H1 (cell line): ENCODE results near the gene RPRD1A. TPM values are rescaled to one million over a fixed set of nuclear protein-coding genes. Genes with fewer than 3 reads are reported as not detected.

Source experiments
- CTCF ChIA-PET: fragments of 300-600 bp; sonication (Branson Sonifier 250); formaldehyde crosslinking; loops from one replicate; lab custom pipeline; 2021; ENCODE audit not compliant: partially characterized antibody; lab: Charles Lee
- POLR2A ChIA-PET: fragments of 300-600 bp; sonication (Branson Sonifier 250); formaldehyde crosslinking; loops from one replicate; lab custom pipeline; 2021; ENCODE audit warnings: inconsistent platforms; ENCODE audit not compliant: partially characterized antibody; lab: Charles Lee
- DNase-seq, 2 experiments: peaks; one replicate each; pipeline versions ENCODE4 v3.0.0 to v3.0.0-alpha.2; 2010 to 2022; ENCODE audit warnings: low spot score in 2 of 2, low read depth in 1 of 2, mixed read lengths in 1 of 2
- FAIRE-seq: peaks from 2 replicates; lab custom pipeline; 2011; peaks lifted over from hg19 to GRCh38; lab: Jason Lieb, UNC
- H2AFZ ChIP-seq: 2 replicates; pipeline ENCODE4 v1.8.1; 2012; ENCODE audit warnings: low read length, inconsistent platforms
- H2AK5ac ChIP-seq: 2 replicates; pipeline ENCODE4 v1.6.1; 2013; ENCODE audit warnings: low read depth, low read length
- H2BK120ac ChIP-seq: replicated peaks from 2 replicates; pipeline ENCODE3; 2013; ENCODE audit warnings: low read depth, low read length, inconsistent platforms
- H2BK12ac ChIP-seq: 2 replicates; pipeline ENCODE4 v1.6.1; 2013; ENCODE audit warnings: low read depth, low read length
- H2BK15ac ChIP-seq: 2 replicates; pipeline ENCODE4 v1.6.1; 2013; ENCODE audit warnings: low read length
- H2BK20ac ChIP-seq: 2 replicates; pipeline ENCODE4 v1.6.1; 2013; ENCODE audit warnings: low read length
- H2BK5ac ChIP-seq: 2 replicates; pipeline ENCODE4 v1.6.1; 2013; ENCODE audit warnings: low read depth, low read length
- H3K14ac ChIP-seq: 2 replicates; pipeline ENCODE4 v1.6.1; 2013; ENCODE audit warnings: inconsistent platforms; ENCODE audit not compliant: insufficient read length
- H3K18ac ChIP-seq: 2 replicates; pipeline ENCODE4 v1.6.1; 2013; ENCODE audit warnings: low read length; ENCODE audit errors: extremely low read depth
- H3K23ac ChIP-seq: 2 replicates; pipeline ENCODE4 v1.6.1; 2013; ENCODE audit warnings: inconsistent platforms; ENCODE audit not compliant: insufficient read length
- H3K23me2 ChIP-seq: 2 replicates; pipeline ENCODE4 v1.6.1; 2013; ENCODE audit warnings: low read depth, low read length
- H3K27ac ChIP-seq: 2 replicates; pipeline ENCODE4 v1.6.1; 2011; ENCODE audit warnings: low read depth, low read length, inconsistent platforms
- H3K27me3 ChIP-seq, 4 experiments: replicated peaks in 1 of 4; 1 replicate in 1 of 4; 2 replicates in 3 of 4; pipeline versions ENCODE4 v1.6.1 to v1.8.1; 2011 to 2013; ENCODE audit warnings: low read length in 3 of 4, mild to moderate bottlenecking in 3 of 4, inconsistent platforms in 2 of 4, mixed read lengths in 2 of 4, moderate library complexity in 1 of 4; ENCODE audit not compliant: control insufficient read depth in 3 of 4, insufficient read depth in 3 of 4; ENCODE audit errors: extremely low read depth in 1 of 4
- H3K36me3 ChIP-seq, 4 experiments: 2 replicates each; pipeline versions ENCODE4 v1.6.1 to v1.8.1; 2011 to 2013; ENCODE audit warnings: mild to moderate bottlenecking in 4 of 4, low read length in 3 of 4, moderate library complexity in 2 of 4, control low read depth in 1 of 4, inconsistent platforms in 1 of 4; ENCODE audit not compliant: insufficient read depth in 4 of 4, control insufficient read depth in 2 of 4
- H3K4ac ChIP-seq: replicated peaks from 2 replicates; pipeline ENCODE3; 2013; ENCODE audit warnings: low read length, low read depth, mixed read lengths, inconsistent platforms; ENCODE audit not compliant: insufficient read length
- H3K4me1 ChIP-seq, 4 experiments: replicated peaks in 1 of 4; 1 replicate in 1 of 4; 2 replicates in 3 of 4; pipeline versions ENCODE4 v1.6.1 to v1.8.1; 2011 to 2013; ENCODE audit warnings: low read length in 3 of 4, inconsistent platforms in 2 of 4, mixed read lengths in 1 of 4; ENCODE audit not compliant: insufficient read depth in 4 of 4, control insufficient read depth in 3 of 4
- H3K4me2 ChIP-seq, 2 experiments: 2 replicates each; pipeline versions ENCODE4 v1.6.1 to v1.8.1; 2011 to 2013; ENCODE audit warnings: low read depth in 2 of 2, low read length in 2 of 2, control low read depth in 1 of 2, inconsistent platforms in 1 of 2, mild to moderate bottlenecking in 1 of 2; ENCODE audit not compliant: insufficient read depth in 1 of 2
- H3K4me3 ChIP-seq, 4 experiments: fragments of 200-600, 300-600 bp in 1 of 4; sonication (generic), shearing (Covaris generic), sonication (Bioruptor Twin) in 1 of 4; 2 replicates each; pipeline versions ENCODE4 v1.5.1 to v1.8.1; 2011 to 2016; ENCODE audit warnings: low read length in 4 of 4, low read depth in 3 of 4, control low read depth in 2 of 4, inconsistent platforms in 2 of 4, mild to moderate bottlenecking in 2 of 4, mixed read lengths in 1 of 4, moderate library complexity in 1 of 4; ENCODE audit not compliant: insufficient read depth in 2 of 4; ENCODE audit errors: extremely low read depth in 1 of 4
- H3K56ac ChIP-seq: replicated peaks from 2 replicates; pipeline ENCODE3; 2013; ENCODE audit warnings: low read depth, mild to moderate bottlenecking, mixed read lengths, low read length, inconsistent platforms; ENCODE audit not compliant: insufficient read length
- H3K79me1 ChIP-seq: 2 replicates; pipeline ENCODE4 v1.6.1; 2013; ENCODE audit warnings: low read depth, low read length, control low read depth
- H3K79me2 ChIP-seq, 2 experiments: 2 replicates each; pipeline versions ENCODE4 v1.6.1 to v1.8.1; 2012 to 2013; ENCODE audit warnings: low read length in 2 of 2, mild to moderate bottlenecking in 2 of 2, inconsistent platforms in 1 of 2; ENCODE audit not compliant: insufficient read depth in 2 of 2, control insufficient read depth in 1 of 2
- H3K9ac ChIP-seq, 4 experiments: replicated peaks in 1 of 4; 1 replicate in 1 of 4; 2 replicates in 3 of 4; pipeline versions ENCODE4 v1.6.1 to v1.8.1; 2011 to 2013; ENCODE audit warnings: low read depth in 3 of 4, low read length in 3 of 4, control low read depth in 2 of 4, mild to moderate bottlenecking in 2 of 4, moderate library complexity in 2 of 4, inconsistent platforms in 1 of 4; ENCODE audit errors: extremely low read depth in 1 of 4
- H3K9me3 ChIP-seq, 2 experiments: 2 replicates each; pipeline versions ENCODE4 v1.6.1 to v1.8.1; 2012 to 2013; ENCODE audit warnings: mild to moderate bottlenecking in 2 of 2, moderate library complexity in 2 of 2, control low read depth in 1 of 2, inconsistent platforms in 1 of 2, low read depth in 1 of 2, low read length in 1 of 2, mixed read lengths in 1 of 2; ENCODE audit not compliant: insufficient read depth in 2 of 2
- H4K20me1 ChIP-seq, 2 experiments: replicated peaks in 1 of 2; 2 replicates each; pipeline versions ENCODE3 to v1.8.1; 2011 to 2013; ENCODE audit warnings: inconsistent platforms in 2 of 2, low read length in 2 of 2, mild to moderate bottlenecking in 1 of 2; ENCODE audit not compliant: insufficient read depth in 2 of 2, control insufficient read depth in 1 of 2
- H4K5ac ChIP-seq: 2 replicates; pipeline ENCODE4 v1.6.1; 2013; ENCODE audit warnings: low read length, low read depth, mixed read lengths, inconsistent platforms; ENCODE audit not compliant: insufficient read length
- H4K8ac ChIP-seq: 2 replicates; pipeline ENCODE4 v1.8.0; 2013; ENCODE audit warnings: mild to moderate bottlenecking, moderate library complexity, low read length, inconsistent platforms; ENCODE audit not compliant: insufficient read depth; ENCODE audit errors: extremely low read depth
- H4K91ac ChIP-seq: replicated peaks from 2 replicates; pipeline ENCODE3; 2013; ENCODE audit warnings: low read length, mixed read lengths, inconsistent platforms; ENCODE audit not compliant: insufficient read length
- ATF2 ChIP-seq: IDR thresholded peaks from 2 replicates; pipeline ENCODE4 v1.6.1; 2012; ENCODE audit warnings: low read length, inconsistent platforms
- BACH1 ChIP-seq: IDR thresholded peaks from 2 replicates; pipeline ENCODE4 v1.6.1; 2012; ENCODE audit warnings: low read length, improper control_type of control experiment
- GABPA ChIP-seq: IDR thresholded peaks from 2 replicates; pipeline ENCODE4 v1.6.1; 2011; ENCODE audit warnings: mild to moderate bottlenecking, low read length, moderate library complexity, borderline replicate concordance; ENCODE audit not compliant: insufficient read depth
- JUN ChIP-seq: IDR thresholded peaks from 2 replicates; pipeline ENCODE4 v1.6.1; 2011; ENCODE audit warnings: low read depth, mild to moderate bottlenecking, improper control_type of control experiment, low read length
- MAFK ChIP-seq: IDR thresholded peaks from 2 replicates; pipeline ENCODE4 v1.6.1; 2012; ENCODE audit warnings: low read depth, mild to moderate bottlenecking, improper control_type of control experiment, low read length
- NANOG ChIP-seq: IDR thresholded peaks from 2 replicates; pipeline ENCODE4 v1.6.1; 2011; ENCODE audit warnings: low read length, low read depth, mild to moderate bottlenecking, inconsistent platforms; ENCODE audit not compliant: insufficient read depth, poor library complexity, severe bottlenecking
- PHF8 ChIP-seq: fragments of 200-600 bp; sonication (generic); conservative IDR thresholded peaks from 2 replicates; pipeline ENCODE4 v1.7.1; 2012; ENCODE audit warnings: low read depth, mild to moderate bottlenecking, inconsistent platforms, low read length, moderate library complexity
- RAD21 ChIP-seq, 2 experiments: IDR thresholded peaks in 1 of 2; conservative IDR thresholded peaks in 1 of 2; 2 replicates each; pipeline ENCODE4 v1.6.1; 2011; ENCODE audit warnings: low read depth in 2 of 2, low read length in 2 of 2, improper control_type of control experiment in 1 of 2, inconsistent platforms in 1 of 2, mild to moderate bottlenecking in 1 of 2, moderate library complexity in 1 of 2
- RBBP5 ChIP-seq: IDR thresholded peaks from 2 replicates; pipeline ENCODE4 v1.7.1; 2012; ENCODE audit warnings: low read depth, mild to moderate bottlenecking, inconsistent platforms, low read length, moderate library complexity, borderline replicate concordance
- RFX5 ChIP-seq: IDR thresholded peaks from 2 replicates; pipeline ENCODE4 v1.6.1; 2011; ENCODE audit warnings: low read depth, low read length, improper control_type of control experiment, borderline replicate concordance
- TAF1 ChIP-seq: IDR thresholded peaks from 2 replicates; pipeline ENCODE4 v1.6.1; 2011; ENCODE audit warnings: mild to moderate bottlenecking, low read depth, low read length
- TAF7 ChIP-seq: optimal IDR thresholded peaks from 2 replicates; pipeline ENCODE3; 2011; ENCODE audit warnings: low read depth, mild to moderate bottlenecking, inconsistent platforms, low read length, moderate library complexity, borderline replicate concordance
- WGBS, 2 experiments: shearing (Covaris generic) in 1 of 2; methylation state at CpG; one replicate each; pipeline versions ENCODE4 v1.1.6 to v1.1.7; 2013 to 2015; ENCODE audit warnings: low lambda C conversion rate in 2 of 2, mixed read lengths in 2 of 2, inconsistent platforms in 1 of 2, low coverage in 1 of 2, missing lambda C conversion rate in 1 of 2; ENCODE audit not compliant: insufficient replicate concordance in 2 of 2, insufficient coverage in 1 of 2, insufficient read length in 1 of 2; ENCODE audit errors: extremely low coverage in 1 of 2, missing lambda C conversion rate in 1 of 2; 5-methylcytosine and 5-hydroxymethylcytosine counted together
- polyA plus RNA-seq, 7 experiments: library from polyadenylated mRNA; depleted of rRNA in 3 of 7; stranded (reverse) in 5 of 7; unstranded in 2 of 7; fragments of >200 nt in 5 of 7; fragments of 200-250 nt in 2 of 7; gene quantifications; 1 replicate in 5 of 7; 2 replicates in 1 of 7; 4 replicates in 1 of 7; pipeline versions ENCODE4 v1.2.1 to v1.2.3, GENCODE V29; 2011 to 2013; ENCODE audit warnings: missing spikeins in 2 of 7, mixed read lengths in 2 of 7
- total RNA-seq: library from RNA; stranded (reverse); fragmentation: NEBNext Ultra II Directional; extraction: Animal tissue kit (Norgen Biotek cat#: 25700); gene quantifications from 2 replicates; pipeline ENCODE4 v1.2.1, GENCODE V29; 2021

The RPRD1A gene
- total and polyA plus RNA-seq, 2 of the 8 experiments (the other 6 are each of a cell fraction or from before 2014, with no cell fraction given): 40.5 to 106 TPM

- FAIRE-seq (no peak), DNase-seq (no peak)
- H3K23me2 ChIP-seq: no peaks in the 10 kb centered on the region
- peaks cover 28 to 100% of the 10 kb centered on the region in 2 experiments for H3K79me2 ChIP-seq
- no peak overlapping the region for H3K4me2 ChIP-seq
- H3K18ac ChIP-seq: no peak overlapping the region
- ChIA-PET POLR2A (no interaction called here), CTCF (no interaction called here)
- no peak overlapping the region for H3K56ac ChIP-seq
- no peak overlapping the region for H4K8ac ChIP-seq
- 0 out of 4 replicates have a peak, but pooled peaks cover 0 to 2% of the 10 kb centered on the region in 2 experiments for H3K9me3 ChIP-seq
- H3K79me1 ChIP-seq: peaks cover 4% of the 10 kb centered on the region; the same call in 1 of the 2 replicates
- H3K9ac ChIP-seq: no peak overlapping the region
- H2AFZ ChIP-seq: no peak overlapping the region
- H4K20me1 ChIP-seq: peaks cover 9 to 12% of the 10 kb centered on the region in 2 experiments
- no peak overlapping the region for H2BK120ac ChIP-seq
- no peak overlapping the region for H2BK12ac ChIP-seq
- H2BK5ac ChIP-seq: no peak overlapping the region
- H3K4me3 ChIP-seq: no peak overlapping the region
- H3K23ac ChIP-seq: no peak overlapping the region
- no peak overlapping the region for H4K91ac ChIP-seq
- H2BK20ac ChIP-seq: no peak overlapping the region
- H3K4ac ChIP-seq: no peak overlapping the region
- H3K27me3 ChIP-seq: no peaks in the 10 kb centered on the region
- WGBS, 2 experiments: 88% methylated on average over 3 of the region's 3 CpGs; no CpG with 5 or more reads in 1 of the 2 experiments
- H2BK15ac ChIP-seq: no peak overlapping the region
- peaks cover 0 to 7% (median 5%) of the 10 kb centered on the region in 4 experiments; a peak in 4 of 7 replicates for H3K4me1 ChIP-seq
- H3K14ac ChIP-seq: no peak overlapping the region
- no peak overlapping the region for H2AK5ac ChIP-seq
- H4K5ac ChIP-seq: no peak overlapping the region
- no peaks in the 10 kb centered on the region for H3K36me3 ChIP-seq
- no peak overlapping the region for H3K27ac ChIP-seq
- TF ChIP-seq GABPA (no peak), TAF7 (no peak), RFX5 (no peak), MAFK (no peak), RBBP5 (no peak), TAF1 (no peak), BACH1 (no peak), RAD21 (IDR thresholded peaks at IDR 0.05 in 1 of 2, conservative IDR thresholded peaks at IDR 0.05 in 1 of 2; ENCODE audit: low read depth in 2 of 2, low read length in 2 of 2) (no peak), ATF2 (no peak), NANOG (no peak), PHF8 (no peak), JUN (no peak)
Observed at GRCh38 chr18:36046898-36047297, 20.5 kb downstream of the RPRD1A start.
